Nucleus accumbens (tissue), 56 donors: ENCODE data around the gene ZNF236.
"Not testable (repeated sequence)": the region's sequence is repeated elsewhere in the genome, so short reads cannot be mapped to it uniquely, and the experiment has no call there.

Experiments
- DNase-seq, 56 donors: peaks; one replicate each; lab custom pipeline; 2025; lab: John Stamatoyannopoulos, UW

The ZNF236 gene

DNA sequence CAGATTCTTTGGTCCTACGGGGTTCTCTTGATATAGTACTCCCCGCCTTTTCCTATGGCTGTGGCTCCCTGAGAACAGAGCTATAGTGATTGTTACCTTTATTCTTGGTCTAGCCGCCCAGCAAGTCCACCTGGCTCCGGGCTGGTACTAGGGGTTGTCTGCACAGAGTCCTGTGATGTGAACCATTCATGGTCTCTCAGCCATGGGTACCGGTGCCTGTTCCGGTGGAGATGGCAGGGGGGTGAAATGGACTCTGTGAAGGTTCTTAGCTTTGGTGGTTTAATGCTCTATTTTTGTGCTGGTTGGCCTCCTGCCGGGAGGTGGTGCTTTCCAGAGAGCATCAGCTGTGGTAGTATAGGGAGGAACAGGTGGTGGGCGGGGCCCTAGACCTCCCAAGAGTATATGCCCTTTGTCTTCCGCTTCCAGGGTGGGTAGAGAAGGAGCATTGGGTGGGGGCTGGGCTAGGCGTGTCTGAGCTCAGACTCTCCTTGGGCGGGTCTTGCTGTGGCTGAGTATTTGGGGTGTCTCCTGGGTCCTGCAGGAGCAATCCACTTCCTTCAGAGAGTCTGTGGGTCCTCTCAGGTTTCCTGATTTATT lies 143.3 kb downstream of the ZNF236 start:
- not testable (repeated sequence) for DNase-seq

DNA sequence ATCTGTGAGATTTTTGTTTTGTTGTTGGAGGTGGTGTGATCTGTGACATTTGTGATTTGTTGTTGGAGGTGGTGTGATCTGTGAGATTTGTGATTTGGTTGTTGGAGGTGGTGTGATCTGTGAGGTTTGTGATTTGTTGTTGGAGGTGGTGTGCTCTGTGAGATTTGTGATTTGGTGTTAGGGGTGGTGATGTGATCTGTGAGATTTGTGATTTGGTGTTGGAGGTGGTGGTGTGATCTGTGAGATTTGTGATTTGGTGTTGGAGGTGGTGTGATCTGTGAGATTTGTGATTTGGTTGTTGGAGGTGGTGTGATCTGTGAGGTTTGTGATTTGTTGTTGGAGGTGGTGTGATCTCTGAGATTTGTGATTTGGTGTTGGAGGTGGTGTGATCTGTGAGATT lies 144.9 kb downstream of the ZNF236 start:
- not testable (repeated sequence) for DNase-seq

DNA sequence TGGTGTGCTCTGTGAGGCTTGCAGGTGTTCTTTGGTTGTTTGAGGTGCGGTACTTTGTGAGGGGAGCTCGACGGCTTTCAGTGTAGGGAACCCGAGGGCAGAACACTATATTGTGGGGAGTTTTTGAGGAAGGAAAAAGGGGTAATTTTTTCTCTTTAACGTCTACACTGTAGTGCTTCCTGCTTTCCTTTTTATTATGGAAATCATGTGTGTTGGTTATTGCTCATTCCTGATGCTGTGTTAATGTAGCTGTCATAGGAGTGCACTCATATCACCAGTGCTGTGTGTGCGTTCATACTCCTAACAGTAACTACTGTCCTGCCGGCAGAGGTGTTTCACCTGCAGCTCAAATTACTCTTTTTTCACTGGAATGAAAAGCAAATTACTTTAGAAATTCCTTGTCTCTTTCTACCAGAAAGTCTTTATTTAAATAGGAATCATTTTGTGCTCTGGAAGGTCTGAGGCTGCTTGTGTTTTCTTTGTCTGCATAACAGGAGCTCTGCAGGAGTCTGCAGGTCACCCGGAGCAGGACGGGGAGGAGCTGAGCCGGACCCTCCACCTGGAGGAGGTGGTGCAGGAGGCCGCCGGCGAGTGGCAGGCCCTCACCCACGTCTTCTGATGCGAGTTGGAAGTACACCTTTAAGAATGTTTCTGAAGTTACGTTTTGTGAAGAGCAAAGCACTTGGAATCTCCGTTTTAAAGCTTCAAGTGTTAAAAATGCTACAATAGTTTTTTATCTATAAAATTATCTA lies 145.5 kb downstream of the ZNF236 start:
- no peak for DNase-seq

DNA sequence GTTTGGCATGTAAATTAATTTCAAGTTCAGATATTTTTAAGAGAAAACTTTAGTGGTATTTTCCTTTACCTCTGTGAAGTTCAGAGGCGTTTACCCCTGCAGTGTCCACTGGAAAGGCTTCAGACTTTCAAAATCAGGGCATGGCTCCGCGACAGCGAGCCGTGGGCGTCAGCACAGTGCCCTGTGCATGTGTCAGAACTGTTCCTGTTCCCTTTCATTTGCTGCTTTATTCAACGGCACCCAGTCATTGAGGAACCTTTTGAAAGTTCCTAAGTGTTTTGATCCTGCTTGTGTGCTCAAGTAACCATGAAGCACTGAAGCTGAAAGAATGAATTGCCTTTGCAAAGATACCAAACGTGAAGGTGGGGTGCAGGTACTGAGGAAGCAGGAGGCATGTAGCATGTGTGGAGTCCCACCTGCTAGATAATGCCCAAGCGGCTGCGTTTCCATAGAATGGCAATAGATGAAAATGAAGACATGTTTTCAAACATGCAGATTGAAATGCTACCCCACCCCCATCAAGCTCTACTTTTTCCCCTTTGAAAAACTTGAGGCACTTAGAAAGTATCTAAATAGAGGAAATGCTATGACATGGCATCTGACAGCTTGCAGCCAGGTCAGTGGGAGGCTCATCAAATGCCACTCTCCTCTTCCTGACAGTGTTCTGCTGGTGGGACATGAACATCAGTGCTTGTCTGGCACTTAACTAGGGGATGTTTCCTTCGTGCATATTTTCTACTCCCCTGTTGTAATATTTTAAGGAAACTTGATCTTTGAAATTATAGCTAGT lies 148.6 kb downstream of the ZNF236 start:
- DNase-seq = peak in 5 of 56 donors; percentile 37 to 53 (median 39)

DNA sequence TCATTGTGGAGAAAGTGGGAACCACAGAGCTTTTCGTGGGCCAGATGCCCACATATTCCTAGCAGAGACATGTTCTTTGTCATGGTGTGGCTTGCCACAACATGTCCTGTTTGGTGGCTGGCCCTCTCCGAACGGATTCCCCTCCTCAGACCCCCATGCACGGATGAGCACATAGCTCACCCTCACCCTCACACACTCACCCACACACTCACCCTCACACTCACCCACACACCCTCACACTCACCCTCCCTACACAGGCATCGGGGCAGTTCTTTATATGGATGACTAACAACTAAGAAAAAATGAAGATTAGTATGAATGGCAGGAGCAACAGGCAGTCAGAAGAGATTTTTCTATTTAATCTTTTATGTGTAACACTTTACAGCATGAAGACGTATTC lies 149.9 kb downstream of the ZNF236 start:
- DNase-seq = no peak

DNA sequence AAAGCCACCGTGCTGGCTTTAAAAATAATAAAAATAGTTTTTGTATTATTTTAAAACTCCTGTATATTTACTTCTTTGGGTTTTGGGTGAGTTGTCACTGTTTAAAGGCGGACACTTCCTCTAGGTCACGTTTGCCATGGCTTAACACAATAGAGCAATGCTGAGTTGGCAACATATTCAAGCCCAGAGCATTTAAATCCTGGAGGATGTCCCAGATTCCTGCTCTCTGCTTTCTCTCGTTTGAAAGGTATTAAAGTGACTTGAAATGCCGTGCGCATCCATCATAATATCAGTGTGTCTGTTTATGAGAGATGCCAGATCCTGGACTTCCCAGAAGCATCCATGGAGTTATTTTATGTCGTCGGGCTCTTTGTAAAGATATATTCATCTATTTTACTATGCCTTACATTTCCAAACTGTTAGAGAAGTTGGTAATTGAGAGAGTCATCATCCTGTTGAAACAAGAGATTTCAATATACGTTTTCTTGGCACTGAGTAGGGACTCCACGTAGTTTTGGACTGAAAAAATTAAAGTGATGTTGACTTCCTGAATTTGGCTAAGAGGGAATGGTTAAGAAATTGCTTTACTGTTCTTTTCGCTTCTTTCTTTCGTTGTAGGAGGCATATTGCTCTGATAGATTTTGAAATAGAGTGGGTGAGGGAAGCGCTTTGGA lies 150.6 kb downstream of the ZNF236 start:
- no peak for DNase-seq

DNA sequence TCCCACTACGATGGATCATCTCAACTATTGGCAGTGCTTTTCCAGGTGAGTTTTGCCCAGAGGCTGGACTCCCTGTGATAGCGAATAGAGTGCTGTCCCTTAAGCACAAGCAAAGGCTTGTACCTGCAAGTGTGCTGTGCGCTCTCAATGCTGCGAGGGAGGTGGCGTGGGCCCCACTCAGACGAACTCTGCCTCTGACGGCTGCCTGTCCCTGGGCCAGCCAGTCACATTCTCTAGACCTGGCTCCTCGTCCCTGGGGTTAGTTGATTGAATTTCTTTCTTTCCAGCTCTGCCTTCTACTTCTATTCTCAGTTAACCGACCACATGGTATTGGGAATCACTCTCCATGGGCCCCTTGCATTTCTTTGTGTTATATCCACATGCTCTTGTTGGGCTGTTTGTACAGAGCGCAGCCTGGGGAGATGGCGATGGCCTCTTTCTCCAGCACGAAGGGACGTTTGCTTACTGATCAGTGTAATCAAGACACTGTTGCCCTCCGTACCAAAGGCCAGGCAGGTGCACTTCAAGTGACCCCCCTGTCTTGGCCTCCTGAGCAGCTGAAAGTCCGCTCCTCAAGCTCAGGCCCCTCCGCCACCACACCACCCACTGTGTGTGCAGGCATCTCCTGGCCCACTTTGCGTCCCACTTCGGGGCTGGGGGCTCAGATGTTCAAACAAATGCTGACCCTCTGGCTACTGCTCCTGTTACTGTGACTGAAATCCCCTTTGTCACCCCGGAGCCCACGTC lies 151.3 kb downstream of the ZNF236 start:
- no peak for DNase-seq

DNA sequence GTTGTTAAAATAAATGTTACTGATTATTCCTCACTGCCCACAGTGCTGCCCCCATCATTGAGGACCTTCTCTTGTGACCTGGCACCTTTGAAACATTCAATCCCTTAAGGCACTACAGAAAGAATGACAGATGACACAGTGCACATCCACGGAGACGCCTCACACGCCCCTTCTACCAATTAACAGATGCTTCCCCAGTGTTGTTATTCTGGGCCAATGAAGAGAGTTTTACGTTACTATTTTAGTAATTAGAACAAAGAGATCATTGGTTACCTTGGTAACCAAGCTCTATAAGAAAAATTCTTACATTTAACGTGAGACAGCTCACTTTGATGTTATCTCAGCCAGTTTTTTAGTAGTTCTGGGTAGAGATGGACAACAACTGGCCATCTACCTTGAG lies 152.0 kb downstream of the ZNF236 start:
- DNase-seq = no peak

DNA sequence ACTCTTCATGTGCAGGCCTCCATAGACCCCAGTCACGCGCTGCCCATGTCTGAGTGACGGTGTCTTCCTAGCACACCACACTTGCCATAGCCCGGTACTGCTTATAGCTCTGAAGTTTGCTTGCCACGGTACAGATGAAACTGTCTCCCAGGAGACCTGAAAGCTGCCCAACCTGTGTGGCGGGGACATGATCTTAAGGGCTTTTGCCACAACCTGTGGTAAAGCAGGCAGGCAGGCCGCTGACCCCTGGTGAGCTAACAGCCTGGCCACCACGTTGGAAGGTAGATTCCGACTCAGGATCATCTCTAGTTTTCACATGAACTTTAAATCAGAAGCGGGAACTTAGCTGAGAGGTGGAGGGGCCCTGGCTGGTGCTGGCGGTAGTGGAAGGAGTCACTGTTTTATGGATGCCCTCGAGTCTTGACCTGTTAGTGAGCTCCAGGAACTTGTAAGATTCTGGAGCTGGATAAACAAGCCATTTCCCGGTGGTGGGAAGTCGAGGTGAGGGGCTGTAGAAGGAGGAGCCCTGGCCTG lies 153.3 kb downstream of the ZNF236 start:
- DNase-seq = no peak

DNA sequence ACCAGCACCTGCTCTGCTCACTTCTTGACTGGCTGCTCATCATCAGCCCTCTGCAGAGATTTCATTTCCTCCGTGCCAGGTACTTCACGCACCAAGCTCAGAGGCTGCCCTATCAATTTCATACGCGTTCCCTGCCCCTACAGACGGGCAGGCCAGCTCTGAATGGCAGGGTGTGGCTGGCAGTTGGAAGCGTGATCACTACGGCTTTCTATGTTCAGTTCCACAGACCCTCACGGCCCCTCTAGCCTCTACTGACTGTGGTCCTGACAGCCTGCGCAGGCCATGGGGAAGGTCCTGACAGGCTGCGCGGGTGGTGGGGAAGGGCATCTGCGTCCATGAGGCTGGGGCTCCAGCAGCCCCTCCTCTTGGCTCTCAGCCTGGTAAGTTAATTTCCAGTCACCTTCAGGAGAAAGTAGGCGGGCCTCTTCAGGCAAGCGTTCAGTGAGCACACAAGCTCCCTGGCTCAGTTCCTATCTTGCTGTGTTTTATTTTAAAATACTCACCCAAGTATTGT lies 154.8 kb downstream of the ZNF236 start:
- DNase-seq = no peak

DNA sequence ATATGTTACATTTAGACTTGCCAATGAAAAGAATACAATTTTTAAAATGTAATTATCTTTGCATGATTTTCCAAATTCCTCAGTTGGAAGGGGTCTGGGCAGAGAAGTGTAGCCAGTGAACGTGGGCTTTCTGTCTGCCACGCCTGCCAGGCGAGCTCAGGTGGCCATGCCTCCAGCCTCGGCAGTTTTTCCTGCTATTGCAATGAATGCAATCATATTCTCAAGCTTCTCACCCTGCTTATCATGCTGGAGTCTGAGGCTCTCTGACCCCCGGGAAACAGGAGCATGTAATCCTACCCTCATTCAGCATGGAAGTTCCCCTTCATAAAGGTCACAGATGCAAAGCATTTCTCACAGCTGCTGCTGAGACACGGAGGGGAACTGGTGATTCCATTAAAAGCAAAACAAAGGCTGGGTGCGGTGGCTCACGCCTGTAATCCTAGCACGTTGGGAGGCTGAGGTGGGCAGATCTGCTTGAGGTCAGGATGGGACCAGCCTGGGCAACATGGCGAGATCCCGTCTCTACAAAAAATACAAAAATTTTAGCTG lies 155.4 kb downstream of the ZNF236 start:
- no peak for DNase-seq

DNA sequence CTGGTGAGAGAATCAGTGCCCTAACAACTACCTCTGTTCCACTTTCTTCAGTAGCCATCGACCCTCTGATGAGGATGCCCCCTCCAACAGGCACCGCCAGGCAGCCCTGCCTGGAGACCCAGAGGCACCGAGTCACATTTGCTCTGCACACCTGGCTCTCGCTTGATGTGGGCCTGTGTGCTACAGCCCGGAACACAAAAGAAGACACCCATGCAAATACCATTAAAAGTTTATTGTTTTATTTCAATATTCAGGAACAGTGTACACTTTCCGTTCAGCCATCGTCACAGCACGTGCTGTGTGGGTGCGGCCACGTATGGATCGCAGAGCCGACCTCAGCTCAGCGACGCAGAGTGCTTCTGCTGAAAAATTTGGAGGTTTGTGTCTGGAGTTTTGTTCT lies 156.3 kb downstream of the ZNF236 start:
- no peak for DNase-seq

DNA sequence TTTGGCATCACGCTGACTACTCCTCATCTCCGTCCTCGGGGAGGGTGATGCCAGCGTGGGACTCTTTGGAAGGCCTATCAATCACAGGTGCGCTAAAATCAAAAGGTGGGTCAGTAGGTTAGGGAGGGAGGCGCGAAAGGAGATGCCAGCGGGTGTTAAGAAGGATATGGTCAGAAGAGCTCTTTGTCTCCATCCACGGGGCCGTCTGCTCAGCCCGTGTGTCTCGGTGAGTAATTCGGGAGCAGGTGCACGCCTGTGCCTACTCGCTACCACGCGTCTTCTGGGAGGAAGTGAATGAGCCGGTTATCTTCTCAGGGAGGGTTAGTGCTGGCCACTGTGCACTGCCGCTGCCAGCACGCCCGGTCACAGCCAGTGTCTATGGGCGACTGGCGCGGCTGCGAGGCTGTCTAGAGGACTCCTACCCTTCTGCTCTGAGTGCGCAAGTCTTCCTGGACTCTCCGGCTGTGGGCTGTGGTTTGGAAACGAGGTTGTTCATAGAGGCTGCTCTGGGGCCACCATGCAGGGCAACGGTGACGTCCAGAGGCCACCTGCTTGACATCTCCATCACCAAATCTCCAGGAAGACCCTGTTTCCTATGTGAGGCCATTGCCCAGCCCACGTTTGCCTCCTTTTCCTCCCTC lies 156.9 kb downstream of the ZNF236 start:
- peak in 2 of 56 donors; percentile 43 to 57 for DNase-seq

DNA sequence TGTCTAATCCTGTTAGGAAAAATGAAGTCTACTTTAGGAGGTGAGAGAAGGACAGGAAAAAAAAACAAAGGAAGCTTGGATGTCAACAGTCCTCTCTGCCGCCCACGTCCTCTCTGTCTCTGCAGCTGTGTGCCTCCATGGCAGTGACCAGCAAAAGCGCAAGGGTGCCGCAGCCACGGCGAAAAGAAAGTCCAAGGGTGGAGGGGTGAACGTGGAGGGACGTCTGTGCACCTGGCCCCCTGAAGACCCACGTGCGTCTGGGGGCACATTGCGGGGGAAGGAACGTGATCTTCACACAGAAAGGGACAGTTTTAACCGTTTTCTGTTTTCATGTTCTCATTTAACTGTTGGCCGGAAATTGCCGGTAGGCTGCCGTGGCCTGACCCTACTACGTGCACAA lies 157.5 kb downstream of the ZNF236 start:
- no peak for DNase-seq

DNA sequence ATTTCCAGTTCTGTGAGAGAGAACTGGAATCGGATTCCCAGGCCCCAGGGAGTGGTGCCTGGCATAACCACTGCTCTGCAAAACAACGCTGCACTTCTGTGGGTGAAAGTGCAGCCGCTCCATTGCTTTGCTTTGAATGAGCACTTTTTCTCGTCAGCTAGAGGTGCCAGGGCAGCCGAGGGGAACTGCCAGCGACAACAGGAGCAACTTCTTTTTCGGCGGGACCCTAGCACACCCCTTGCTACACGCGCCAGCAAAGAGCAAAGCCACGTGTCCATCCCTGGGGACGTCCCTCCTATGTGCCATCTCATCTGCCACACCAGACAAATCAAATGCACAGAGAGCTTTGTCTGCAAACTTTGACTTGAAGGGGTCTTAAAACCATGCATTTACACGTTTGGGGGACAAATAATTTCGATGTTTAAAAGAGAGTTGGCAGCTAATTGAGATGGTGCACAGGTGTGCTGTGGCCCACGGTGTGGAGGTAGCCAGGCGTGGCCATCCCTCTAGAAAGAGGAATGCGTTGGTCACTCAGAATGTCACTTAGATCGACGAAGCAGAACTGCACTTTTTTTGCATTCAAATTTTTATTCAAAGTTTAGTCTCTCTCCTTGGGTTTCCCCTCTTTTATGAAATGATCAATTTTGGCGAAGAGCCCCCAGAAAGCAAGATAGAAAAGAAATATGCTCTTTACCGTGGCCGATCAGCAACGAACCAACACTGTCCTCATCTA lies 158.5 kb downstream of the ZNF236 start:
- DNase-seq = peak in 2 of 56 donors; percentile 38 to 58

DNA sequence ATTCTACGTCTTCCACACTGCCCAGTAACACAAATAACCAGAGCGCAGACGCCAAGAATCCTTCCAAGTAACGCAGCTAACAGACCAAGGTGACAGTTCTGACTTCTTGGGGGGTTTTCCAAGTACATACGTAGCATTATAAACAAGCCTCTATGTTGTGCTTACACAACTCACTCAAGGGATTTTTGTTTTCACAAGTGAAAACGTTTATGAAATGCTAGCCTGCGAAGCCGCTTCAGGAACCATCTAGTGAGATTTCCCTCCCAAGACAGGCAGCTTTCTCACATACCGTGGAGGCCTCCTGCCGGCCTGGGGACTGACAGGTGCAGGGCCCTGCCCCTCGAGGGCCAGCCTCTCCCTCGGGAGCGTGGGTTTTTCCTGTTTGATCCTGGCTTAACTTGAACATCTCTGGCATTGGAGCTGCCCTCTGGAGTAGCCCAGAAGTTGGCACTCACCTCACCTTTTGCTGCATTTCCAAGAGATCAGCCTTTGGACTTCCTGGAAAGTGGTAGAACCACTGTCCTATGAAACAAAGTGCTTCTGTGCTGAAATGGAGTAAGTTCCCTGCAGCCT lies 159.1 kb downstream of the ZNF236 start:
- DNase-seq = no peak

DNA sequence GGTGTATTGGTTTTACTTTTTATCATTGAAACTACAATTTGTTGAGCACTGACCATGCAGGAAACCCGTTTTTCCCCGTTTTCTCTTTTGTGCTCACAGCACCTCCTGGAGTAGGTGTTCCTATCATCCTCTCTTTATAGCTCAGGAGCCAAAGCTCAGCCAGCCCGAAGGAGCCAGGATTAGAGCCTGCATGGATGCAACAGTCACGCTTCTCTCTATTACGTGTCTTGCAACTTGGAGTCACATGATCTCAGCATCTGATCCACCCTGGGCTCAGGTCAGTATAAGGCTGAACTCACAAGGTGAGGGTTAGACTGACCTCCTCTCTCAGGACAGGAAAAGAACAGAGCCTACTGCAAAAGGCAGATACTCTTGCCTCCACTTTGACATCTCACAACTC lies 159.7 kb downstream of the ZNF236 start:
- no peak for DNase-seq
